Measurements from ENCODE around the gene SPAG16. TPM values are rescaled to one million over a fixed set of nuclear protein-coding genes. Genes with fewer than 3 reads are reported as not detected.

Gene SPAG16
- total and polyA plus RNA-seq, 10 donors = 9.0 to 19.7 (median 12.2) TPM

DNA sequence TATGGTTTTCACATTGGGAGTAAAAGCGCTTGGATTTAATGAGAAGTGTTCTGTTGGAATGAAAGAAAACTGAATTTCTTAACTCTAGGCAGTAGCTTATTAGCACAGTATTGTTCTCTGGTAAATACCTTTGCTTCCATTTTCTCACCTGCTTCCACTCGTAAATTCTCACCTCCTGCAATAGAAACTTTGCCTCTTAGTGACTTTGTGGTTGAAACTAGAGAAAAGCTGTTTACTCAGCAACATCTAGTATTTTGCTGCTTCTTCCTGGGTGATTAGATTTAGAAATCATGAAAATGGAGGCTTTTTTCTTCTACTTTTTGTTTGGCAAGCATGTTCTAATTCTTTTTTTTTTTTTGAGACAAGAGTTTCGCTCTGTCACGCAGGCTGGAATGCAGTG, 385.4 kb downstream of the SPAG16 start:
- H3K27ac ChIP-seq = no peak overlapping the region
- H3K9me3 ChIP-seq = peaks cover 0 to 45% (median 36%) of the 10 kb centered on the region in 8 donors
- intact Hi-C loops (cut with DNase I; ENCODE audit: low total_unique reads) = no loop called here
- no peak overlapping the region for H3K4me3 ChIP-seq
- no peaks in the 10 kb centered on the region for H3K36me3 ChIP-seq
- no peak for DNase-seq
- WGBS, 5 donors = 82 to 91% (median 86%) methylated on average over 4 of the region's 4 CpGs
- TF ChIP-seq POLR2AphosphoS5 (IDR thresholded peaks at IDR 0.05) = no peak
- TF ChIP-seq, protein P1, sequence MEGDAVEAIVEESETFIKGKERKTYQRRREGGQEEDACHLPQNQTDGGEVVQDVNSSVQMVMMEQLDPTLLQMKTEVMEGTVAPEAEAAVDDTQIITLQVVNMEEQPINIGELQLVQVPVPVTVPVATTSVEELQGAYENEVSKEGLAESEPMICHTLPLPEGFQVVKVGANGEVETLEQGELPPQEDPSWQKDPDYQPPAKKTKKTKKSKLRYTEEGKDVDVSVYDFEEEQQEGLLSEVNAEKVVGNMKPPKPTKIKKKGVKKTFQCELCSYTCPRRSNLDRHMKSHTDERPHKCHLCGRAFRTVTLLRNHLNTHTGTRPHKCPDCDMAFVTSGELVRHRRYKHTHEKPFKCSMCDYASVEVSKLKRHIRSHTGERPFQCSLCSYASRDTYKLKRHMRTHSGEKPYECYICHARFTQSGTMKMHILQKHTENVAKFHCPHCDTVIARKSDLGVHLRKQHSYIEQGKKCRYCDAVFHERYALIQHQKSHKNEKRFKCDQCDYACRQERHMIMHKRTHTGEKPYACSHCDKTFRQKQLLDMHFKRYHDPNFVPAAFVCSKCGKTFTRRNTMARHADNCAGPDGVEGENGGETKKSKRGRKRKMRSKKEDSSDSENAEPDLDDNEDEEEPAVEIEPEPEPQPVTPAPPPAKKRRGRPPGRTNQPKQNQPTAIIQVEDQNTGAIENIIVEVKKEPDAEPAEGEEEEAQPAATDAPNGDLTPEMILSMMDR (IDR thresholded peaks at IDR 0.05 in 8 of 11, conservative IDR thresholded peaks at IDR 0.05 in 3 of 11) = no peak
- TF ChIP-seq POLR2A (IDR thresholded peaks at IDR 0.05) = no peak
- no peaks in the 10 kb centered on the region for H3K4me1 ChIP-seq
- no peaks in the 10 kb centered on the region for H3K27me3 ChIP-seq (replicated peaks in 1 of 7)

DNA sequence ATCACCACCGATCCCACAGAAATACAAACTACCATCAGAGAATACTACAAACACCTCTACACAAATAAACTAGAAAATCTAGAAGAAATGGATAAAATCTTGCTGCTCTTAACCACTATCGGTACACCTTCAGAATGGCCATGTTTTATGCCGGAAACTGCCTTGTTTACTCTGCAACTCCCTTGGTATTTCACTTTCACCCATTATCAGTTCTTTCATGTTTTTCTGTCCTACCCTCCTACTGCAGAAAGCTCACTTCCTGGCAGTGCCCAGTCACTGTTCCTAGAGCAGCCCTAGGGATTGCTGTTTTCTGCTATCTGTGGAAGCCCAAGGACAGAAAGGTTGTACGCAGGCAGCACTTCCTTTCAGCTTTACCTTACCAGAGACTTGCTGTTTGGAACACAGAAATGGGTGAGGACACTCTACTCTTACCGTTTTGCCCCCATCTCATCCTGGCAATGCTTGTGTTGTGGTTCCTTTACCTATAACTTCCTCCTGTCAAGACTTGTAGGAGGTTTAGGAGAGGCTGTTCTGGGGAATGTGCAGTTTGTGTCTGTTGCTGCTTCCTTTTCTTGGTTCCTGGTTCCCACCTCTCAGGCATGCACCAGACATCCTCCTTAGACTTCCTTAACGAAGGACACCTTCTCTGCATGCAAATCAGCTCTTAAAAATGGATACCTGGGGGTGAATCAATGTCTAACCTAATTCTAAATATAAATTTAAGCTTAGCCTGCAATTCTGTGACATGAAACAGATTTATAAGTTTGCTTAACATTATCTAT, 394.4 kb downstream of the SPAG16 start:
- DNase-seq = no peak
- no peaks in the 10 kb centered on the region for H3K36me3 ChIP-seq
- no peak overlapping the region for H3K4me3 ChIP-seq
- H3K27ac ChIP-seq = no peak overlapping the region
- TF ChIP-seq POLR2AphosphoS5 (IDR thresholded peaks at IDR 0.05) (no peak), POLR2A (IDR thresholded peaks at IDR 0.05) (no peak)
- TF ChIP-seq, protein P1 (IDR thresholded peaks at IDR 0.05 in 8 of 11, conservative IDR thresholded peaks at IDR 0.05 in 3 of 11) = no peak
- WGBS, 5 donors = 49 to 65% (median 55%) methylated on average over 5 to 6 of the region's 6 CpGs
- H3K9me3 ChIP-seq = peaks cover 0 to 10% (median 0%) of the 10 kb centered on the region in 8 donors
- intact Hi-C loops (cut with DNase I; ENCODE audit: low total_unique reads) = no loop called here
- no peaks in the 10 kb centered on the region for H3K27me3 ChIP-seq (replicated peaks in 1 of 7)
- no peaks in the 10 kb centered on the region for H3K4me1 ChIP-seq

DNA sequence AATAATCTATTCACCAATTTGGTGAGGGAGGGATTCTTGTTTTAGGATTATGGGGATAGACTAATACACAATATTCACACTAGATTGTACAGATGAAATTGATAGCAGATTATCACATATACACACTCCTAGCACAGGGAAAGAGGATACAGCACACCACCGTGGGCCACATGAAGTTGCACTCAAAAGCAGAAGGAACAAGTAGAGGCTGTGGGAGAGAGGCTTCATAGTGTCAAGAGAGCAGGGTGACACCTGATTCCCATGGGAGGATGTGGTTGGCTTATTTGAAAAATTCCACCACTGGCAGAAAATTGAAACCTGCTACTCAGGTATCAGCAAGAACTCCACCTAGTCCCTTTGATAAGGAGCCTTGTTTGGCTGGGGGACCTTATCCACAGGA, 395.6 kb downstream of the SPAG16 start:
- WGBS, 5 donors = 39 to 56% (median 45%) methylated on average over 1 of the region's 1 CpG
- H3K9me3 ChIP-seq = peaks cover 0 to 10% (median 0%) of the 10 kb centered on the region in 8 donors
- H3K27ac ChIP-seq = no peak overlapping the region
- no peaks in the 10 kb centered on the region for H3K27me3 ChIP-seq (replicated peaks in 1 of 7)
- no peaks in the 10 kb centered on the region for H3K36me3 ChIP-seq
- intact Hi-C loops (cut with DNase I; ENCODE audit: low total_unique reads) = no loop called here
- no peak for TF ChIP-seq POLR2AphosphoS5 (IDR thresholded peaks at IDR 0.05)
- no peak for TF ChIP-seq POLR2A (IDR thresholded peaks at IDR 0.05)
- TF ChIP-seq, protein P1 (IDR thresholded peaks at IDR 0.05 in 8 of 11, conservative IDR thresholded peaks at IDR 0.05 in 3 of 11) = no peak
- H3K4me1 ChIP-seq = no peaks in the 10 kb centered on the region
- DNase-seq = no peak
- H3K4me3 ChIP-seq = no peak overlapping the region

DNA sequence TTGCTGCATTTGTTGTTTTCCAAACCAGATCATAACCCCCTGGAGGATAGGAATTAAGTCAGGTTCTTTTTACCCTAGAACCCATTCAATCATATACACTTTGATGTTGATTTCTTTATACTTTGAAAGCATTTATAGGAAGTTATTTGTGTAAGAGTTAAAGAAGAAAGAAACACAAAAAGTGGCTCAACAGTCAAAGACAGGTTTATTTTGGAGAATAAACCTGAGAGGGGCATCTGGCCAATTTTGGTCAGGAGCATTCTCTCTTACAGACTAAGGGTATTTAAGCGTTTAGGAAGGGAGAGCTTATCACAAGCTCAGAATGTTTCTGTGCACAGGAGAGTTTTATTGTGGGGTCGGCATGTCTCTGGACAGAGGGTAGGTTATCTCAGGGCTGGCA, 398.0 kb downstream of the SPAG16 start:
- intact Hi-C loops (cut with DNase I; ENCODE audit: low total_unique reads) = no loop called here
- H3K27me3 ChIP-seq (replicated peaks in 1 of 7) = no peaks in the 10 kb centered on the region
- no peak for DNase-seq
- H3K27ac ChIP-seq = no peak overlapping the region
- no peaks in the 10 kb centered on the region for H3K4me1 ChIP-seq
- H3K9me3 ChIP-seq = peaks cover 0 to 6% (median 0%) of the 10 kb centered on the region in 8 donors
- WGBS, 5 donors = 70 to 88% (median 81%) methylated on average over 2 of the region's 2 CpGs
- no peaks in the 10 kb centered on the region for H3K36me3 ChIP-seq
- TF ChIP-seq POLR2AphosphoS5 (IDR thresholded peaks at IDR 0.05) (no peak), POLR2A (IDR thresholded peaks at IDR 0.05) (no peak)
- TF ChIP-seq, protein P1 (IDR thresholded peaks at IDR 0.05 in 8 of 11, conservative IDR thresholded peaks at IDR 0.05 in 3 of 11) = no peak
- no peak overlapping the region for H3K4me3 ChIP-seq

Measured in spleen (tissue), 11 donors.